Measurements from ENCODE around the gene TBC1D2B. TPM values are rescaled to one million over a fixed set of nuclear protein-coding genes. Genes with fewer than 3 reads are reported as not detected.

TBC1D2B gene
- total RNA-seq, 1 donor from 2014 or later, result 13.8 TPM

DNA sequence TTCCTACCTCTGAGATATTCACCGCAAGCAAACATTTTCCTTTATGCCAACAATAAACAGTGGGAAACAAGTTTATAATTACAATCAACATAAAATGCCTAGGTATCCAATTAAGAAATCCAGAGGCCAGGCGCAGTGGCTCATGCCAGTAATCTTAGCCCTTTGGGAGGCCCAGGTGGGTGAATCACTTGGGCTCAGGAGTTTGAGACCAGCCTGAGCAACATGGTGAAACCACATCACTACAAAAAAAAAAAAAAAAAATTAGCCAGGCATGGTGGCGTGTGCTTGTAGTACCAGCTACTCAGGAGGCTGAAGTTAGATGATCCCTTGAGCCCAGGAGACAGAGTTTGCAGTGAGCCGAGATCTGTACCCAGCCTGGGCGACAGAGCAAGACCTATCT lies 17.3 kb downstream of the TBC1D2B start:
- no peak for DNase-seq (ENCODE audit: low spot score)
- Mint-ChIP-seq H3K36me3 (ENCODE audit: low read depth, unreplicated experiment) (no peaks in the 10 kb centered on the region), H3K4me3 (ENCODE audit: unreplicated experiment) (no peak overlapping the region), H3K9me3 (ENCODE audit: unreplicated experiment) (no peaks in the 10 kb centered on the region), H3K27ac (ENCODE audit: unreplicated experiment) (no peak overlapping the region), H3K4me1 (ENCODE audit: unreplicated experiment) (peaks cover 14% of the 10 kb centered on the region), H3K27me3 (ENCODE audit: unreplicated experiment) (peaks cover 4% of the 10 kb centered on the region)
- TF ChIP-seq, protein P1, sequence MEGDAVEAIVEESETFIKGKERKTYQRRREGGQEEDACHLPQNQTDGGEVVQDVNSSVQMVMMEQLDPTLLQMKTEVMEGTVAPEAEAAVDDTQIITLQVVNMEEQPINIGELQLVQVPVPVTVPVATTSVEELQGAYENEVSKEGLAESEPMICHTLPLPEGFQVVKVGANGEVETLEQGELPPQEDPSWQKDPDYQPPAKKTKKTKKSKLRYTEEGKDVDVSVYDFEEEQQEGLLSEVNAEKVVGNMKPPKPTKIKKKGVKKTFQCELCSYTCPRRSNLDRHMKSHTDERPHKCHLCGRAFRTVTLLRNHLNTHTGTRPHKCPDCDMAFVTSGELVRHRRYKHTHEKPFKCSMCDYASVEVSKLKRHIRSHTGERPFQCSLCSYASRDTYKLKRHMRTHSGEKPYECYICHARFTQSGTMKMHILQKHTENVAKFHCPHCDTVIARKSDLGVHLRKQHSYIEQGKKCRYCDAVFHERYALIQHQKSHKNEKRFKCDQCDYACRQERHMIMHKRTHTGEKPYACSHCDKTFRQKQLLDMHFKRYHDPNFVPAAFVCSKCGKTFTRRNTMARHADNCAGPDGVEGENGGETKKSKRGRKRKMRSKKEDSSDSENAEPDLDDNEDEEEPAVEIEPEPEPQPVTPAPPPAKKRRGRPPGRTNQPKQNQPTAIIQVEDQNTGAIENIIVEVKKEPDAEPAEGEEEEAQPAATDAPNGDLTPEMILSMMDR (IDR thresholded peaks at IDR 0.05; ENCODE audit: unreplicated experiment), result no peak

DNA sequence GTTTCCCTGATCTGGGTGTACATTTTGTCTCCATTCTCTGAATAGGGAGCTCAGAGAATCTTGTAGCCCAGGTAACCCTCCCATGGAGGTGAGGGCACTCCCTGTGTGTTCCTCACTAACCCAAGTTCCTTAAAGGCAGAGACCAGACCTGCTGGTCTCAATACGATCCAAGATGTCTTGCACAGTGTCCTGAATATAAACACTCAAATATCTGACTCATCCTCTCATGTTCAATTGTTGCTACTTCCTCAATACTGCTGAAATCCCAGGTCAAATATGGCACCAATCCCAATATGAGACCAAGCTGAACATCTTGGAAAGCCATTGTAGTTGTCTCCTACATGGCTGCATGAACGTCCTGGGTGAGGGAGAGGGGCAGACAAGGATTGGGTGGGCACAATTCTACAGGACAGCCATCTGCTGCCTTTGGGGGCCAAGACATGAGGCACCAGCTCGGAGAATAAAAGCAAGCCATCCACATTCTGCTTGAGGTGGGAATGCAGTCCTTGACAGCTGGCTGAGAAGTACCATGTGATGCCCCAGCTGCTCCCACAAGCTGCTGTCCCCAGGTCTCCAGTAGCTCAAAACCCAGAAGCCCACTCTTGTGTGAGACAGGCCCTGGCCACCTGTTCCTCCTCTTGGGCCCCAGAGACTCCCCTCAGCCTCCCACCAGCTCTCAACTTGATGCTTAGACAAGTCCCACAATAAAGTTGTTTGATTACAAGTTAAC lies 18.2 kb downstream of the TBC1D2B start:
- Mint-ChIP-seq H3K9me3 (ENCODE audit: unreplicated experiment) (no peaks in the 10 kb centered on the region), H3K36me3 (ENCODE audit: low read depth, unreplicated experiment) (no peaks in the 10 kb centered on the region), H3K4me3 (ENCODE audit: unreplicated experiment) (no peak overlapping the region), H3K27ac (ENCODE audit: unreplicated experiment) (no peak overlapping the region), H3K4me1 (ENCODE audit: unreplicated experiment) (peaks cover 14% of the 10 kb centered on the region), H3K27me3 (ENCODE audit: unreplicated experiment) (peaks cover 4% of the 10 kb centered on the region)
- no peak for DNase-seq (ENCODE audit: low spot score)
- TF ChIP-seq, protein P1 (IDR thresholded peaks at IDR 0.05; ENCODE audit: unreplicated experiment), result no peak

DNA sequence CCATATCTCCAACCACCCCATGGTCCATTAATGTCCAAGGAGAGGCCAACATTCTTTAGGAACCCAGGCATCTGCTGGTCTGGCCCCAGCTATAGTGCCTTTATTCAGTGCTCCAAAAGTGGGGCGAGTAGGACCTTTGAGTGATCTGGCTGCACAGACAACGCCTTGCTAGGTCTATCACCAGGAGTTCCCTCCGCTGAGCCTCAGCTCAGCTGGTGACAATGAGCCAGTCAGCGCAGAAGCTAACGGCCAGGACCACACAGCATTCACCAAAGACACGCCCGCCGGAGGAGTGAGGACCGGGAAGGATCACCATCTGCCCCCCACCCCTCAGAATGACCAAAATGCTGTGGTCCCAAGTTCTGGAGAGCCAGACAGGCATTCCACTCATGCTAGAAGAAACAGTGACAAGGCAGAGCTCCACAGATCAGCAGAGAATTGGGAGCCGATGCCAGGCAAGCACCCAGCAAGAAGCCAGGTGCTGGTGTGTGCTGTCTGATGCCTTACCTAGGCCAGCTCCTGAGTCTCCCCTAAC lies 19.0 kb downstream of the TBC1D2B start:
- Mint-ChIP-seq H3K27ac (ENCODE audit: unreplicated experiment) (no peak overlapping the region), H3K36me3 (ENCODE audit: low read depth, unreplicated experiment) (no peaks in the 10 kb centered on the region), H3K9me3 (ENCODE audit: unreplicated experiment) (no peaks in the 10 kb centered on the region), H3K4me3 (ENCODE audit: unreplicated experiment) (no peak overlapping the region), H3K4me1 (ENCODE audit: unreplicated experiment) (peaks cover 14% of the 10 kb centered on the region), H3K27me3 (ENCODE audit: unreplicated experiment) (peaks cover 4% of the 10 kb centered on the region)
- no peak for DNase-seq (ENCODE audit: low spot score)
- TF ChIP-seq, protein P1 (IDR thresholded peaks at IDR 0.05; ENCODE audit: unreplicated experiment), result no peak

DNA sequence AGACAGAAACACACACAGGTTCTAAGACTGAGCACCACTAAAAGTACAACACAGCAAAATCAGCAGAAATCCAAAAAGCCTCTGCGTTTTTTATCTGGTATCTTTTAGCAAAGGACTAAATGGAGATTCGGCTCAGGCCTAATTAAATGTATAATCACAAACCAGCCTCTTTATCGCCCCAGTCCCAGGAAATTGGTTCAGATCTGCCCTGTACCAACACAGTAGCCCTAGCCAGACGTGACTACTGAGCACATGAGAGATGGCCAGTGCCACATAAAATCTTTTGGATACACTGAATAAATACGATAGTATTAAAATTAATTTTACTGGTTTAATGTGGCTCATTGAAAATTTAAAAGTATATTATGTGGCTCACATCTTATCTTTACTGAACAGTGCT lies 19.7 kb downstream of the TBC1D2B start:
- Mint-ChIP-seq H3K36me3 (ENCODE audit: low read depth, unreplicated experiment) (no peaks in the 10 kb centered on the region), H3K27ac (ENCODE audit: unreplicated experiment) (no peak overlapping the region)

More for the DNA sequence above, 19.7 kb downstream of the TBC1D2B start:
- Mint-ChIP-seq H3K9me3 (ENCODE audit: unreplicated experiment) (no peaks in the 10 kb centered on the region), H3K27me3 (ENCODE audit: unreplicated experiment) (peaks cover 4% of the 10 kb centered on the region), H3K4me3 (ENCODE audit: unreplicated experiment) (no peak overlapping the region), H3K4me1 (ENCODE audit: unreplicated experiment) (peaks cover 14% of the 10 kb centered on the region)
- TF ChIP-seq, protein P1 (IDR thresholded peaks at IDR 0.05; ENCODE audit: unreplicated experiment), result no peak
- no peak for DNase-seq (ENCODE audit: low spot score)
